GM12801 (cell line): ENCODE results near the gene STAT3.

ENCODE experiments used
- TF ChIP-seq, protein P1 (sequence below): IDR thresholded peaks from one replicate; pipeline ENCODE4 v1.5.1; 2011; ENCODE audit warnings: control low read depth; ENCODE audit not compliant: insufficient read length; ENCODE audit errors: extremely low read depth

Gene STAT3

DNA sequence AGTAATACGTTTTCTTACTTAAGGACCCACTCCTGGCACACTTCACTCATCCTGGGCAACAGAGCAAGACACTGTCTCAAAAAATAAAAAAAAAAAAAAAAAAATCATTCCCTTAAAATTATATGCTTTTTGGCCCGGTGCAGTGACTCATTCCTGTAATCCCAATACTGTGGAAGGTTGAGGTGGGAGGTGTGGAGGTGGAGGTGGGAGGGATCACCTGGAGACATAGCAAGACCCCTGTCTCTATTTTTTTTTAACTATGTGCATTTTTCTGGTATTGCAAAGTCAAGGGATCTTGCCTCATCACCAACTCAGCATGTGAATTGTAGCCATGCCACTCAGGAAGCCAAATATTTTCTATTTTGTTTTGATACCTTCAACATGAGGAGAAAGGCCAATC lies 121.8 kb downstream of the STAT3 start:
- TF ChIP-seq, protein P1, sequence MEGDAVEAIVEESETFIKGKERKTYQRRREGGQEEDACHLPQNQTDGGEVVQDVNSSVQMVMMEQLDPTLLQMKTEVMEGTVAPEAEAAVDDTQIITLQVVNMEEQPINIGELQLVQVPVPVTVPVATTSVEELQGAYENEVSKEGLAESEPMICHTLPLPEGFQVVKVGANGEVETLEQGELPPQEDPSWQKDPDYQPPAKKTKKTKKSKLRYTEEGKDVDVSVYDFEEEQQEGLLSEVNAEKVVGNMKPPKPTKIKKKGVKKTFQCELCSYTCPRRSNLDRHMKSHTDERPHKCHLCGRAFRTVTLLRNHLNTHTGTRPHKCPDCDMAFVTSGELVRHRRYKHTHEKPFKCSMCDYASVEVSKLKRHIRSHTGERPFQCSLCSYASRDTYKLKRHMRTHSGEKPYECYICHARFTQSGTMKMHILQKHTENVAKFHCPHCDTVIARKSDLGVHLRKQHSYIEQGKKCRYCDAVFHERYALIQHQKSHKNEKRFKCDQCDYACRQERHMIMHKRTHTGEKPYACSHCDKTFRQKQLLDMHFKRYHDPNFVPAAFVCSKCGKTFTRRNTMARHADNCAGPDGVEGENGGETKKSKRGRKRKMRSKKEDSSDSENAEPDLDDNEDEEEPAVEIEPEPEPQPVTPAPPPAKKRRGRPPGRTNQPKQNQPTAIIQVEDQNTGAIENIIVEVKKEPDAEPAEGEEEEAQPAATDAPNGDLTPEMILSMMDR, result no peak
